ENCODE data around the gene ZCCHC2. TPM values are rescaled to one million over a fixed set of nuclear protein-coding genes. Genes with fewer than 3 reads are reported as not detected.

ZCCHC2 gene
- total and polyA plus RNA-seq, 2 donors (not counting 3 experiments of a cell fraction or from before 2014, with no cell fraction given) = 16.2 to 27.2 TPM

GRCh38 chr18:62551972-62552513 is 29.2 kb downstream of the ZCCHC2 start:
- POLR2A ChIA-PET = no interaction called here
- Histone ChIP-seq H2AFZ (ENCODE audit: low read depth, low read length) (no peak overlapping the region), H3K4me3 (replicated peaks in 1 of 3; ENCODE audit: insufficient read depth in 1 of 3, low read depth in 1 of 3, low read length in 3 of 3) (no peak overlapping the region), H3K9me3 (replicated peaks; ENCODE audit: control insufficient read depth, insufficient read depth, low read length) (no peaks in the 10 kb centered on the region), H4K20me1 (replicated peaks; ENCODE audit: control insufficient read depth, extremely low read depth, insufficient read depth, low read length) (no peaks in the 10 kb centered on the region), H3K79me2 (ENCODE audit: control insufficient read depth, insufficient read depth, low read length) (peaks cover 5% of the 10 kb centered on the region), H3K4me1 (ENCODE audit: control insufficient read depth, extremely low read depth, insufficient read depth, low read length) (peaks cover 25% of the 10 kb centered on the region), H3K4me2 (ENCODE audit: insufficient read depth, low read length) (no peak overlapping the region), H3K9ac (replicated peaks; ENCODE audit: extremely low read depth, insufficient read depth, low read length) (no peak overlapping the region), H3K27me3 (ENCODE audit: control insufficient read depth in 2 of 2, insufficient read depth in 2 of 2, low read length in 2 of 2) (no peaks in the 10 kb centered on the region), H3K9me1 (replicated peaks; ENCODE audit: control insufficient read depth, extremely low read depth, insufficient read depth, low read length) (no peaks in the 10 kb centered on the region), H3K36me3 (ENCODE audit: control insufficient read depth in 2 of 2, extremely low read depth in 1 of 2, insufficient read depth in 2 of 2, low read length in 2 of 2) (peaks cover 7 to 11% of the 10 kb centered on the region in 2 experiments), H3K27ac (ENCODE audit: insufficient read depth, low read depth, low read length) (no peak overlapping the region)
- no TSS peak for BruUV-seq (replicated peaks)
- FAIRE-seq (no peak), DNase-seq (ENCODE audit: low read depth, low spot score) (no peak)
- intact Hi-C loops (cut with micrococcal nuclease) = no loop called here
- TF ChIP-seq POLR2AphosphoS5 (IDR thresholded peaks at IDR 0.05; ENCODE audit: insufficient read depth, low read depth, low read length) (no peak), CTCF (IDR thresholded peaks at IDR 0.05; ENCODE audit: extremely low read depth in 1 of 2, insufficient read depth in 1 of 2, low read depth in 1 of 2, low read length in 2 of 2) (no peak), MYC (IDR thresholded peaks at IDR 0.05; ENCODE audit: low read depth, low read length) (no peak), MAX (IDR thresholded peaks at IDR 0.05; ENCODE audit: insufficient read depth, insufficient read length) (no peak), JUN (IDR thresholded peaks at IDR 0.05; ENCODE audit: borderline replicate concordance, insufficient read depth, insufficient read length, low read depth) (no peak), FOS (IDR thresholded peaks at IDR 0.05; ENCODE audit: borderline replicate concordance, insufficient read depth, low read length) (no peak), POLR2A (IDR thresholded peaks at IDR 0.05; ENCODE audit: low read depth, low read length) (no peak), GATA2 (IDR thresholded peaks at IDR 0.05; ENCODE audit: insufficient read depth, insufficient read length, low read depth, low read length) (no peak), EZH2 (IDR thresholded peaks at IDR 0.05; ENCODE audit: borderline replicate concordance, low read depth, low read length, severe bottlenecking) (no peak)
- dilution Hi-C loops (cut with MboI; ENCODE audit: extremely low pct_ligation_motif_present, low sequenced_read_pairs) = no loop called here
- CTCF ChIA-PET = interaction anchor here (0.7 to 1.1 kb wide), 3 partner anchors 25 to 126 kb away, joined by 3 to 6 read pairs (median 3); no protein-coding TSS in a partner anchor

Measured in endothelial cell of umbilical vein (primary cell).